RWPE1 (cell line): ENCODE measurements around the gene CC2D1B.

Experiments used
- CTCF ChIA-PET: fragments of 350-600 bp; sonication (Branson Sonifier 250); formaldehyde crosslinking; extraction: SDS; loops from one replicate; lab custom pipeline; 2021; lab: Yijun Ruan, JAX
- POLR2A ChIA-PET: fragments of 400-600 bp; formaldehyde crosslinking; extraction: SDS; loops from one replicate; lab custom pipeline; 2020; ENCODE audit warnings: antibody characterized with exemption; ENCODE audit not compliant: low non-redundant PET; lab: Yijun Ruan, JAX
- DNase-seq: peaks from one replicate; pipeline ENCODE4 v3.0.0; 2012; ENCODE audit warnings: low spot score
- H3K27ac ChIP-seq: fragments of 450-650 bp; 2 replicates; pipeline ENCODE4 v1.5.1; 2017
- CTCF ChIP-seq: fragments of 450-650 bp; conservative IDR thresholded peaks from 2 replicates; pipeline ENCODE4 v1.5.1; 2017; ENCODE audit warnings: low read depth, mild to moderate bottlenecking

Gene CC2D1B

GRCh38 chr1:52364235-52364839, 1.7 kb downstream of the CC2D1B start:
- ChIA-PET POLR2A (interaction anchor here (0.6 kb wide), 1 partner anchor 13 kb away, joined by 3 read pairs; no protein-coding TSS in a partner anchor), CTCF (interaction anchor here (1.0 kb wide), 1 partner anchor 41 kb away, joined by 3 read pairs; no protein-coding TSS in a partner anchor)
- peak overlapping the region; percentile 98 for H3K27ac ChIP-seq
- no peak for TF ChIP-seq CTCF
- DNase-seq = no peak

GRCh38 chr1:52360595-52360968, 5.4 kb downstream of the CC2D1B start:
- CTCF ChIA-PET = interaction anchor here (0.5 kb wide), 1 partner anchor 21 kb away, joined by 3 read pairs; no protein-coding TSS in a partner anchor
- peak overlapping the region; percentile 3; the same call in 1 of the 2 replicates for H3K27ac ChIP-seq
- no peak for TF ChIP-seq CTCF
- no peak for DNase-seq
- POLR2A ChIA-PET = no interaction called here

GRCh38 chr1:52359676-52360594, 6.1 kb downstream of the CC2D1B start:
- ChIA-PET POLR2A (no interaction called here), CTCF (interaction anchor here (0.6 kb wide), 1 partner anchor 304 kb away, joined by 5 read pairs; no protein-coding TSS in a partner anchor)
- peak overlapping the region; percentile 3; the same call in 1 of the 2 replicates for H3K27ac ChIP-seq
- no peak for DNase-seq
- TF ChIP-seq CTCF = no peak

- CTCF ChIA-PET = interaction anchor here (0.6 kb wide), 1 partner anchor 303 kb away, joined by 5 read pairs; no protein-coding TSS in a partner anchor
- H3K27ac ChIP-seq = 0 out of 2 replicates have a peak overlapping the region, but pooled peaks have one; percentile 1
- TF ChIP-seq CTCF = no peak
- no peak for DNase-seq
- POLR2A ChIA-PET = no interaction called here
Observed at GRCh38 chr1:52358851-52359497, 7.0 kb downstream of the CC2D1B start.

GRCh38 chr1:52357397-52357796, 8.6 kb downstream of the CC2D1B start:
- DNase-seq = no peak
- ChIA-PET CTCF (interaction anchor here (0.8 kb wide), 1 partner anchor 8 kb away, joined by 3 read pairs; no protein-coding TSS in a partner anchor), POLR2A (no interaction called here)
- TF ChIP-seq CTCF = no peak
- no peak overlapping the region for H3K27ac ChIP-seq
